H1 (cell line): ENCODE data around the gene RASEF. TPM values are rescaled to one million over a fixed set of nuclear protein-coding genes. Genes with fewer than 3 reads are reported as not detected.
"Not testable (repeated sequence)": the region's sequence is repeated elsewhere in the genome, so short reads cannot be mapped to it uniquely, and the experiment has no call there.

ENCODE experiments used
- CTCF ChIA-PET: fragments of 300-600 bp; sonication (Branson Sonifier 250); formaldehyde crosslinking; loops from one replicate; lab custom pipeline; 2021; ENCODE audit not compliant: partially characterized antibody; lab: Charles Lee
- POLR2A ChIA-PET: fragments of 300-600 bp; sonication (Branson Sonifier 250); formaldehyde crosslinking; loops from one replicate; lab custom pipeline; 2021; ENCODE audit warnings: inconsistent platforms; ENCODE audit not compliant: partially characterized antibody; lab: Charles Lee
- DNase-seq, 2 experiments: peaks; one replicate each; pipeline versions ENCODE4 v3.0.0 to v3.0.0-alpha.2; 2010 to 2022; ENCODE audit warnings: low spot score in 2 of 2, low read depth in 1 of 2, mixed read lengths in 1 of 2
- FAIRE-seq: peaks from 2 replicates; lab custom pipeline; 2011; peaks lifted over from hg19 to GRCh38; lab: Jason Lieb, UNC
- H2AFZ ChIP-seq: 2 replicates; pipeline ENCODE4 v1.8.1; 2012; ENCODE audit warnings: low read length, inconsistent platforms
- H2AK5ac ChIP-seq: 2 replicates; pipeline ENCODE4 v1.6.1; 2013; ENCODE audit warnings: low read depth, low read length
- H2BK120ac ChIP-seq: replicated peaks from 2 replicates; pipeline ENCODE3; 2013; ENCODE audit warnings: low read depth, low read length, inconsistent platforms
- H2BK12ac ChIP-seq: 2 replicates; pipeline ENCODE4 v1.6.1; 2013; ENCODE audit warnings: low read depth, low read length
- H2BK15ac ChIP-seq: 2 replicates; pipeline ENCODE4 v1.6.1; 2013; ENCODE audit warnings: low read length
- H2BK20ac ChIP-seq: 2 replicates; pipeline ENCODE4 v1.6.1; 2013; ENCODE audit warnings: low read length
- H2BK5ac ChIP-seq: 2 replicates; pipeline ENCODE4 v1.6.1; 2013; ENCODE audit warnings: low read depth, low read length
- H3K14ac ChIP-seq: 2 replicates; pipeline ENCODE4 v1.6.1; 2013; ENCODE audit warnings: inconsistent platforms; ENCODE audit not compliant: insufficient read length
- H3K18ac ChIP-seq: 2 replicates; pipeline ENCODE4 v1.6.1; 2013; ENCODE audit warnings: low read length; ENCODE audit errors: extremely low read depth
- H3K23ac ChIP-seq: 2 replicates; pipeline ENCODE4 v1.6.1; 2013; ENCODE audit warnings: inconsistent platforms; ENCODE audit not compliant: insufficient read length
- H3K23me2 ChIP-seq: 2 replicates; pipeline ENCODE4 v1.6.1; 2013; ENCODE audit warnings: low read depth, low read length
- H3K27ac ChIP-seq: 2 replicates; pipeline ENCODE4 v1.6.1; 2011; ENCODE audit warnings: low read depth, low read length, inconsistent platforms
- H3K27me3 ChIP-seq, 4 experiments: replicated peaks in 1 of 4; 1 replicate in 1 of 4; 2 replicates in 3 of 4; pipeline versions ENCODE4 v1.6.1 to v1.8.1; 2011 to 2013; ENCODE audit warnings: low read length in 3 of 4, mild to moderate bottlenecking in 3 of 4, inconsistent platforms in 2 of 4, mixed read lengths in 2 of 4, moderate library complexity in 1 of 4; ENCODE audit not compliant: control insufficient read depth in 3 of 4, insufficient read depth in 3 of 4; ENCODE audit errors: extremely low read depth in 1 of 4
- H3K36me3 ChIP-seq, 4 experiments: 2 replicates each; pipeline versions ENCODE4 v1.6.1 to v1.8.1; 2011 to 2013; ENCODE audit warnings: mild to moderate bottlenecking in 4 of 4, low read length in 3 of 4, moderate library complexity in 2 of 4, control low read depth in 1 of 4, inconsistent platforms in 1 of 4; ENCODE audit not compliant: insufficient read depth in 4 of 4, control insufficient read depth in 2 of 4
- H3K4ac ChIP-seq: replicated peaks from 2 replicates; pipeline ENCODE3; 2013; ENCODE audit warnings: low read length, low read depth, mixed read lengths, inconsistent platforms; ENCODE audit not compliant: insufficient read length
- H3K4me1 ChIP-seq, 4 experiments: replicated peaks in 1 of 4; 1 replicate in 1 of 4; 2 replicates in 3 of 4; pipeline versions ENCODE4 v1.6.1 to v1.8.1; 2011 to 2013; ENCODE audit warnings: low read length in 3 of 4, inconsistent platforms in 2 of 4, mixed read lengths in 1 of 4; ENCODE audit not compliant: insufficient read depth in 4 of 4, control insufficient read depth in 3 of 4
- H3K4me2 ChIP-seq, 2 experiments: 2 replicates each; pipeline versions ENCODE4 v1.6.1 to v1.8.1; 2011 to 2013; ENCODE audit warnings: low read depth in 2 of 2, low read length in 2 of 2, control low read depth in 1 of 2, inconsistent platforms in 1 of 2, mild to moderate bottlenecking in 1 of 2; ENCODE audit not compliant: insufficient read depth in 1 of 2
- H3K4me3 ChIP-seq, 4 experiments: fragments of 200-600, 300-600 bp in 1 of 4; sonication (generic), shearing (Covaris generic), sonication (Bioruptor Twin) in 1 of 4; 2 replicates each; pipeline versions ENCODE4 v1.5.1 to v1.8.1; 2011 to 2016; ENCODE audit warnings: low read length in 4 of 4, low read depth in 3 of 4, control low read depth in 2 of 4, inconsistent platforms in 2 of 4, mild to moderate bottlenecking in 2 of 4, mixed read lengths in 1 of 4, moderate library complexity in 1 of 4; ENCODE audit not compliant: insufficient read depth in 2 of 4; ENCODE audit errors: extremely low read depth in 1 of 4
- H3K56ac ChIP-seq: replicated peaks from 2 replicates; pipeline ENCODE3; 2013; ENCODE audit warnings: low read depth, mild to moderate bottlenecking, mixed read lengths, low read length, inconsistent platforms; ENCODE audit not compliant: insufficient read length
- H3K79me1 ChIP-seq: 2 replicates; pipeline ENCODE4 v1.6.1; 2013; ENCODE audit warnings: low read depth, low read length, control low read depth
- H3K79me2 ChIP-seq, 2 experiments: 2 replicates each; pipeline versions ENCODE4 v1.6.1 to v1.8.1; 2012 to 2013; ENCODE audit warnings: low read length in 2 of 2, mild to moderate bottlenecking in 2 of 2, inconsistent platforms in 1 of 2; ENCODE audit not compliant: insufficient read depth in 2 of 2, control insufficient read depth in 1 of 2
- H3K9ac ChIP-seq, 4 experiments: replicated peaks in 1 of 4; 1 replicate in 1 of 4; 2 replicates in 3 of 4; pipeline versions ENCODE4 v1.6.1 to v1.8.1; 2011 to 2013; ENCODE audit warnings: low read depth in 3 of 4, low read length in 3 of 4, control low read depth in 2 of 4, mild to moderate bottlenecking in 2 of 4, moderate library complexity in 2 of 4, inconsistent platforms in 1 of 4; ENCODE audit errors: extremely low read depth in 1 of 4
- H3K9me3 ChIP-seq, 2 experiments: 2 replicates each; pipeline versions ENCODE4 v1.6.1 to v1.8.1; 2012 to 2013; ENCODE audit warnings: mild to moderate bottlenecking in 2 of 2, moderate library complexity in 2 of 2, control low read depth in 1 of 2, inconsistent platforms in 1 of 2, low read depth in 1 of 2, low read length in 1 of 2, mixed read lengths in 1 of 2; ENCODE audit not compliant: insufficient read depth in 2 of 2
- H4K20me1 ChIP-seq, 2 experiments: replicated peaks in 1 of 2; 2 replicates each; pipeline versions ENCODE3 to v1.8.1; 2011 to 2013; ENCODE audit warnings: inconsistent platforms in 2 of 2, low read length in 2 of 2, mild to moderate bottlenecking in 1 of 2; ENCODE audit not compliant: insufficient read depth in 2 of 2, control insufficient read depth in 1 of 2
- H4K5ac ChIP-seq: 2 replicates; pipeline ENCODE4 v1.6.1; 2013; ENCODE audit warnings: low read length, low read depth, mixed read lengths, inconsistent platforms; ENCODE audit not compliant: insufficient read length
- H4K8ac ChIP-seq: 2 replicates; pipeline ENCODE4 v1.8.0; 2013; ENCODE audit warnings: mild to moderate bottlenecking, moderate library complexity, low read length, inconsistent platforms; ENCODE audit not compliant: insufficient read depth; ENCODE audit errors: extremely low read depth
- H4K91ac ChIP-seq: replicated peaks from 2 replicates; pipeline ENCODE3; 2013; ENCODE audit warnings: low read length, mixed read lengths, inconsistent platforms; ENCODE audit not compliant: insufficient read length
- CREB1 ChIP-seq: IDR thresholded peaks from 2 replicates; pipeline ENCODE4 v1.6.1; 2012; ENCODE audit warnings: inconsistent platforms
- FOSL1 ChIP-seq: IDR thresholded peaks from 2 replicates; pipeline ENCODE4 v1.6.1; 2011; ENCODE audit warnings: mild to moderate bottlenecking, low read depth, low read length, moderate library complexity; ENCODE audit not compliant: insufficient read depth
- WGBS, 2 experiments: shearing (Covaris generic) in 1 of 2; methylation state at CpG; one replicate each; pipeline versions ENCODE4 v1.1.6 to v1.1.7; 2013 to 2015; ENCODE audit warnings: low lambda C conversion rate in 2 of 2, mixed read lengths in 2 of 2, inconsistent platforms in 1 of 2, low coverage in 1 of 2, missing lambda C conversion rate in 1 of 2; ENCODE audit not compliant: insufficient replicate concordance in 2 of 2, insufficient coverage in 1 of 2, insufficient read length in 1 of 2; ENCODE audit errors: extremely low coverage in 1 of 2, missing lambda C conversion rate in 1 of 2; 5-methylcytosine and 5-hydroxymethylcytosine counted together
- polyA plus RNA-seq, 7 experiments: library from polyadenylated mRNA; depleted of rRNA in 3 of 7; stranded (reverse) in 5 of 7; unstranded in 2 of 7; fragments of >200 nt in 5 of 7; fragments of 200-250 nt in 2 of 7; gene quantifications; 1 replicate in 5 of 7; 2 replicates in 1 of 7; 4 replicates in 1 of 7; pipeline versions ENCODE4 v1.2.1 to v1.2.3, GENCODE V29; 2011 to 2013; ENCODE audit warnings: missing spikeins in 2 of 7, mixed read lengths in 2 of 7
- total RNA-seq: library from RNA; stranded (reverse); fragmentation: NEBNext Ultra II Directional; extraction: Animal tissue kit (Norgen Biotek cat#: 25700); gene quantifications from 2 replicates; pipeline ENCODE4 v1.2.1, GENCODE V29; 2021

RASEF gene
- total and polyA plus RNA-seq, 2 of the 8 experiments (the other 6 are each of a cell fraction or from before 2014, with no cell fraction given) = 1.1 to 4.6 TPM

GRCh38 chr9:83097633-83098032 lies 34.7 kb upstream of the RASEF start:
- Histone ChIP-seq H2AFZ (no peak overlapping the region), H2BK15ac (no peak overlapping the region), H2BK120ac (no peak overlapping the region), H3K79me1 (no peaks in the 10 kb centered on the region), H2BK12ac (no peak overlapping the region), H3K14ac (no peak overlapping the region), H4K20me1 (no peaks in the 10 kb centered on the region), H3K4me2 (no peak overlapping the region), H3K36me3 (no peaks in the 10 kb centered on the region), H3K23ac (no peak overlapping the region), H2AK5ac (no peak overlapping the region), H3K4me3 (no peak overlapping the region), H3K27me3 (no peaks in the 10 kb centered on the region), H4K5ac (no peak overlapping the region), H3K79me2 (no peaks in the 10 kb centered on the region), H3K56ac (no peak overlapping the region), H2BK5ac (no peak overlapping the region), H3K23me2 (no peaks in the 10 kb centered on the region), H3K18ac (no peak overlapping the region), H2BK20ac (no peak overlapping the region), H3K4ac (no peak overlapping the region), H4K8ac (no peak overlapping the region), H4K91ac (no peak overlapping the region), H3K27ac (no peak overlapping the region), H3K9ac (no peak overlapping the region), H3K9me3 (peaks cover 0 to 8% of the 10 kb centered on the region in 2 experiments; a peak in 1 of 4 replicates), H3K4me1 (no peaks in the 10 kb centered on the region)
- POLR2A ChIA-PET = no interaction called here
- TF ChIP-seq FOSL1 (no peak), CREB1 (no peak)
- no peak for DNase-seq
- CTCF ChIA-PET = no interaction called here
- no peak for FAIRE-seq
- WGBS, 2 experiments = 94% methylated on average over 4 of the region's 4 CpGs; no CpG with 5 or more reads in 1 of the 2 experiments

DNA sequence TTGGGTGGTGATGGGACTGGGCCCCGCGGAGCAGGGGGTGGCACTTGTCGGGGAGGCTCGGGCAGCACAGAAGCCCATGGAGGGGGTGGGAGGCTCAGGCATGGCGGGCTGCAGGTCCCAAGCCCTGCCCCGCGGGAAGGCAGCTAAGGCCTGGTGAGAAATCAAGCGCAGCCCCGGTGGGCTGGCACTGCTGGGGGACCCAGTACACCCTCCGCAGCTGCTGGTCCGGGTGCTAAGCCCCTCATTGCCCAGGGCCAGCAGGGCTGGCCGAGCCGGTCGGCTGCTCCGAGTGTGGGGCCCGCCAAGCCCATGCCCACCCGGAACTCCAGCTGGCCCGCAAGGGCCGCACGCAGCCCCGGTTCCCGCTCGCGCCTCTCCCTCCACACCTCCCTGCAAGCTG lies 30.4 kb upstream of the RASEF start:
- H3K27ac ChIP-seq, H2BK15ac ChIP-seq, H3K4me3 ChIP-seq, H3K79me1 ChIP-seq, H3K23ac ChIP-seq, H4K20me1 ChIP-seq, H3K4me1 ChIP-seq, H4K5ac ChIP-seq, H3K23me2 ChIP-seq, H3K36me3 ChIP-seq, DNase-seq, H3K4ac ChIP-seq, H2AK5ac ChIP-seq, H3K4me2 ChIP-seq, POLR2A ChIA-PET, H3K14ac ChIP-seq, H2BK12ac ChIP-seq, H4K91ac ChIP-seq, H4K8ac ChIP-seq, H3K27me3 ChIP-seq, H3K79me2 ChIP-seq, H2BK5ac ChIP-seq, H2AFZ ChIP-seq, H2BK20ac ChIP-seq, H2BK120ac ChIP-seq, FAIRE-seq, H3K9me3 ChIP-seq, H3K9ac ChIP-seq, H3K56ac ChIP-seq, H3K18ac ChIP-seq: not testable (repeated sequence)
- 89% methylated on average over 15 of the region's 24 CpGs; no CpG with 5 or more reads in 1 of the 2 experiments for WGBS, 2 experiments
- CTCF ChIA-PET = interaction anchor here (1.1 kb wide), 1 partner anchor 189 kb away, joined by 3 read pairs; no protein-coding TSS in a partner anchor
